Natural killer cell (primary cell): Measurements from ENCODE around the gene ACD. TPM values are rescaled to one million over a fixed set of nuclear protein-coding genes. Genes with fewer than 3 reads are reported as not detected.

ENCODE experiments used
- ATAC-seq, 3 donors: fragments of 150-1000 bp in 2 of 3; fragments of 200-7000 bp in 1 of 3; cut with Tn5 transposase; 1 replicate in 1 of 3; 2 replicates in 2 of 3; pipeline ENCODE4 v1.10.0; 2021; ENCODE audit warnings: mild to moderate bottlenecking in 2 of 3, moderate library complexity in 2 of 3
- DNase-seq, 2 donors: peaks; one replicate each; pipeline versions ENCODE4 v3.0.0 to v3.0.0-alpha.2; 2013 to 2021; ENCODE audit warnings: mixed read lengths in 1 of 2
- H3K27ac ChIP-seq: one replicate; pipeline ENCODE4 v1.5.1; 2013; ENCODE audit warnings: mild to moderate bottlenecking, low read length
- H3K27me3 ChIP-seq: one replicate; pipeline ENCODE4 v1.6.1; 2013; ENCODE audit warnings: low read length; ENCODE audit not compliant: control insufficient read depth, insufficient read depth
- H3K36me3 ChIP-seq: one replicate; pipeline ENCODE4 v1.6.1; 2013; ENCODE audit warnings: low read length; ENCODE audit not compliant: control insufficient read depth, insufficient read depth
- H3K4me1 ChIP-seq: one replicate; pipeline ENCODE4 v1.6.1; 2013; ENCODE audit warnings: low read length; ENCODE audit not compliant: control insufficient read depth, insufficient read depth
- H3K4me3 ChIP-seq: one replicate; pipeline ENCODE4 v1.5.1; 2013; ENCODE audit warnings: low read length
- H3K9me3 ChIP-seq: one replicate; pipeline ENCODE4 v1.6.1; 2013; ENCODE audit warnings: low read length; ENCODE audit not compliant: control insufficient read depth, insufficient read depth
- H3K27ac Mint-ChIP-seq, 2 donors: one replicate each; pipeline ENCODE4 v1.8.0; 2022; ENCODE audit warnings: mild to moderate bottlenecking in 2 of 2, mixed read lengths in 2 of 2, moderate library complexity in 1 of 2
- H3K27me3 Mint-ChIP-seq, 2 donors: one replicate each; pipeline ENCODE4 v1.8.0; 2022; ENCODE audit warnings: low read depth in 2 of 2, mixed read lengths in 2 of 2
- H3K36me3 Mint-ChIP-seq: one replicate; pipeline ENCODE4 v1.8.0; 2022; ENCODE audit warnings: mixed read lengths
- H3K4me1 Mint-ChIP-seq, 2 donors: one replicate each; pipeline ENCODE4 v1.8.0; 2022; ENCODE audit warnings: mixed read lengths in 2 of 2
- H3K4me3 Mint-ChIP-seq: one replicate; pipeline ENCODE4 v1.8.0; 2022; ENCODE audit warnings: mild to moderate bottlenecking, moderate library complexity, mixed read lengths
- H3K9me3 Mint-ChIP-seq, 2 donors: one replicate each; pipeline ENCODE4 v1.8.0; 2022; ENCODE audit warnings: mixed read lengths in 2 of 2
- WGBS: methylation state at CpG from one replicate; pipeline ENCODE4 v1.1.7; 2013; ENCODE audit warnings: missing lambda C conversion rate; ENCODE audit not compliant: insufficient coverage; 5-methylcytosine and 5-hydroxymethylcytosine counted together
- intact Hi-C: fragments of 100-400 bp; cut with micrococcal nuclease; formaldehyde crosslinking; loops from one replicate; pipeline ENCODE4 v1.14.2; 2022
- total RNA-seq, 4 donors: library from RNA; stranded (reverse); fragments of 120-200 nt in 1 of 4; gene quantifications; one replicate each; pipeline versions ENCODE4 v1.2.3 to v1.2.4, GENCODE V29; 2013 to 2022
- TF ChIP-seq, protein P1 (sequence below): fragments of 200-600 bp; IDR thresholded peaks from one replicate; pipeline ENCODE4 v1.8.0; 2022; ENCODE audit warnings: antibody characterized with exemption

The ACD gene
- total RNA-seq, 3 donors from 2014 or later (not counting 1 experiment from before 2014, with no cell fraction given): 34.4 to 58.0 (median 43.2) TPM

DNA sequence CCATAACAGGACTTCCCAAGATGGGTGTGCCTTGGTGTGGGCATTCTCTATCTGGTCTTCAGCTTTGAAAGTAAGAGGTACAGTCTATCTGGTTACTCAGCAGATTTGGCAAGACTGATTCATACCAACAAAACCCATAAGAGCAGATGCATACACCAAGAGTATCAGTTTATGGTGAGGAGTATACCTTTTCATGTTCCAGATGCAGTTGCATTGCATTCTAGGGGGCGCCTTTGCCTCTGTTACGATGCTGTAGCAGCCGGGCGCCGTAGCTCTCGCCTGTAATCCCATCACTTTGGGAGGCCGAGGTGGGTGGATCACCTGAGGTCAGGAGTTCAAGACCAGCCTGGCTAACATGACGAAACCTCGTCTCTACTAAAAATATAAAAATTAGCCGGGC, 46.3 kb downstream of the ACD start:
- WGBS: 96% methylated on average over 10 of the region's 10 CpGs

GRCh38 chr16:67608364-67608763, 51.7 kb downstream of the ACD start:
- no peak overlapping the region for H3K27ac ChIP-seq
- no peaks in the 10 kb centered on the region for H3K27me3 ChIP-seq
- peak overlapping the region in 1 of 2 donors; percentile 35 for H3K27ac Mint-ChIP-seq
- intact Hi-C loops: no loop called here
- no peaks in the 10 kb centered on the region for H3K4me1 ChIP-seq
- H3K27me3 Mint-ChIP-seq: no peaks in the 10 kb centered on the region
- H3K4me3 Mint-ChIP-seq: no peak overlapping the region
- TF ChIP-seq, protein P1, sequence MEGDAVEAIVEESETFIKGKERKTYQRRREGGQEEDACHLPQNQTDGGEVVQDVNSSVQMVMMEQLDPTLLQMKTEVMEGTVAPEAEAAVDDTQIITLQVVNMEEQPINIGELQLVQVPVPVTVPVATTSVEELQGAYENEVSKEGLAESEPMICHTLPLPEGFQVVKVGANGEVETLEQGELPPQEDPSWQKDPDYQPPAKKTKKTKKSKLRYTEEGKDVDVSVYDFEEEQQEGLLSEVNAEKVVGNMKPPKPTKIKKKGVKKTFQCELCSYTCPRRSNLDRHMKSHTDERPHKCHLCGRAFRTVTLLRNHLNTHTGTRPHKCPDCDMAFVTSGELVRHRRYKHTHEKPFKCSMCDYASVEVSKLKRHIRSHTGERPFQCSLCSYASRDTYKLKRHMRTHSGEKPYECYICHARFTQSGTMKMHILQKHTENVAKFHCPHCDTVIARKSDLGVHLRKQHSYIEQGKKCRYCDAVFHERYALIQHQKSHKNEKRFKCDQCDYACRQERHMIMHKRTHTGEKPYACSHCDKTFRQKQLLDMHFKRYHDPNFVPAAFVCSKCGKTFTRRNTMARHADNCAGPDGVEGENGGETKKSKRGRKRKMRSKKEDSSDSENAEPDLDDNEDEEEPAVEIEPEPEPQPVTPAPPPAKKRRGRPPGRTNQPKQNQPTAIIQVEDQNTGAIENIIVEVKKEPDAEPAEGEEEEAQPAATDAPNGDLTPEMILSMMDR: no peak
- H3K36me3 Mint-ChIP-seq: no peaks in the 10 kb centered on the region
- ATAC-seq (no peak), DNase-seq (no peak)
- peaks cover 19 to 22% of the 10 kb centered on the region in 2 donors for H3K4me1 Mint-ChIP-seq
- no peak overlapping the region for H3K4me3 ChIP-seq
- 95% methylated on average over 2 of the region's 3 CpGs for WGBS
- H3K9me3 Mint-ChIP-seq: no peaks in the 10 kb centered on the region
- no peaks in the 10 kb centered on the region for H3K9me3 ChIP-seq
- H3K36me3 ChIP-seq: peaks cover 25% of the 10 kb centered on the region

More for the DNA sequence above, 46.3 kb downstream of the ACD start:
- no peaks in the 10 kb centered on the region for H3K4me1 ChIP-seq
- no peaks in the 10 kb centered on the region for H3K9me3 Mint-ChIP-seq
- H3K27me3 Mint-ChIP-seq: no peaks in the 10 kb centered on the region
- ATAC-seq: no peak
- no peaks in the 10 kb centered on the region for H3K9me3 ChIP-seq
- TF ChIP-seq, protein P1: no peak
- peaks cover 0 to 4% of the 10 kb centered on the region in 2 donors for H3K4me1 Mint-ChIP-seq
- no peak overlapping the region for H3K4me3 ChIP-seq
- intact Hi-C loops: no loop called here
- H3K36me3 Mint-ChIP-seq: no peaks in the 10 kb centered on the region
- H3K27ac Mint-ChIP-seq: no peak overlapping the region
- no peak overlapping the region for H3K4me3 Mint-ChIP-seq
- no peaks in the 10 kb centered on the region for H3K27me3 ChIP-seq
- peaks cover 49% of the 10 kb centered on the region for H3K36me3 ChIP-seq
- no peak overlapping the region for H3K27ac ChIP-seq
- peak in 1 of 2 donors; percentile 14 for DNase-seq

Other genes starting within 250 kb of the ACD start
- gene ZDHHC1, start 243.8 kb downstream of the ACD start, total RNA-seq: 1 to 10 TPM in 2 of 3 donors, under 1 TPM in 1; 0.88 to 2.5 (median 1.8) TPM
- not detected for gene HSD11B2, start 229.1 kb downstream of the ACD start, total RNA-seq
- gene ATP6V0D1, start 179.1 kb downstream of the ACD start, total RNA-seq: 10 to 100 TPM; 76.0 to 84.9 (median 83.3) TPM
- gene AGRP, start 176.7 kb downstream of the ACD start, total RNA-seq: under 1 TPM in 1 of 3 donors, not detected in 2; 0.50 TPM
- 100 to 1,000 TPM in 1 of 3 donors, 10 to 100 TPM in 2; 68.2 to 118 (median 74.8) TPM for gene RIPOR1, start 131.4 kb downstream of the ACD start, total RNA-seq
- gene CTCF, start 97.7 kb downstream of the ACD start, total RNA-seq: 10 to 100 TPM; 61.4 to 76.7 (median 63.6) TPM
- 10 to 100 TPM; 46.4 to 64.0 (median 61.5) TPM for gene CARMIL2, start 15.1 kb downstream of the ACD start, total RNA-seq
- gene PARD6A, start 700 bp upstream of the ACD start, total RNA-seq: 1 to 10 TPM; 3.1 to 4.4 (median 3.3) TPM
- 1 to 10 TPM; 3.4 to 4.2 (median 3.7) TPM for gene ENKD1, start 6.5 kb upstream of the ACD start, total RNA-seq
- 1 to 10 TPM; 3.5 to 4.4 (median 3.6) TPM for gene C16orf86, start 6.6 kb upstream of the ACD start, total RNA-seq
- gene GFOD2, start 59.1 kb upstream of the ACD start, total RNA-seq: 10 to 100 TPM in 1 of 3 donors, 1 to 10 TPM in 2; 6.5 to 10.9 (median 8.3) TPM
- gene RANBP10, start 146.3 kb upstream of the ACD start, total RNA-seq: 10 to 100 TPM; 20.9 to 25.8 (median 24.5) TPM
- under 1 TPM in 2 of 3 donors, not detected in 1; 0.15 to 0.68 TPM for gene TSNAXIP1, start 146.6 kb upstream of the ACD start, total RNA-seq
- gene THAP11, start 182.1 kb upstream of the ACD start, total RNA-seq: 10 to 100 TPM; 25.5 to 35.8 (median 30.3) TPM
- 10 to 100 TPM; 43.2 to 47.1 (median 43.3) TPM for gene NUTF2, start 186.7 kb upstream of the ACD start, total RNA-seq
- 10 to 100 TPM; 68.6 to 81.3 (median 78.9) TPM for gene CENPT, start 187.4 kb upstream of the ACD start, total RNA-seq
- gene EDC4, start 212.8 kb upstream of the ACD start, total RNA-seq: 100 to 1,000 TPM in 2 of 3 donors, 10 to 100 TPM in 1; 91.9 to 111 (median 105) TPM
- 1 to 10 TPM in 1 of 3 donors, under 1 TPM in 1, not detected in 1; 0.70 to 1.3 TPM for gene NRN1L, start 224.6 kb upstream of the ACD start, total RNA-seq
- 10 to 100 TPM; 16.8 to 24.7 (median 19.5) TPM for gene PSKH1, start 233.0 kb upstream of the ACD start, total RNA-seq